Activated CD4-positive, CD25-positive, alpha-beta regulatory T cell treated with anti-CD3 and anti-CD28 coated beads, Interleukin-2, amount 50 U/mL, for 24 hours (primary cell): Measurements from ENCODE around the gene SLC25A47.
"Not testable (repeated sequence)": the region's sequence is repeated elsewhere in the genome, so short reads cannot be mapped to it uniquely, and the experiment has no call there.

Source experiments
- ATAC-seq, 2 donors: fragments of 150-1000 bp; cut with Tn5 transposase; one replicate each; pipeline ENCODE4 v1.10.0; 2021; ENCODE audit warnings: mild to moderate bottlenecking in 1 of 2, moderate library complexity in 1 of 2

SLC25A47 gene

DNA sequence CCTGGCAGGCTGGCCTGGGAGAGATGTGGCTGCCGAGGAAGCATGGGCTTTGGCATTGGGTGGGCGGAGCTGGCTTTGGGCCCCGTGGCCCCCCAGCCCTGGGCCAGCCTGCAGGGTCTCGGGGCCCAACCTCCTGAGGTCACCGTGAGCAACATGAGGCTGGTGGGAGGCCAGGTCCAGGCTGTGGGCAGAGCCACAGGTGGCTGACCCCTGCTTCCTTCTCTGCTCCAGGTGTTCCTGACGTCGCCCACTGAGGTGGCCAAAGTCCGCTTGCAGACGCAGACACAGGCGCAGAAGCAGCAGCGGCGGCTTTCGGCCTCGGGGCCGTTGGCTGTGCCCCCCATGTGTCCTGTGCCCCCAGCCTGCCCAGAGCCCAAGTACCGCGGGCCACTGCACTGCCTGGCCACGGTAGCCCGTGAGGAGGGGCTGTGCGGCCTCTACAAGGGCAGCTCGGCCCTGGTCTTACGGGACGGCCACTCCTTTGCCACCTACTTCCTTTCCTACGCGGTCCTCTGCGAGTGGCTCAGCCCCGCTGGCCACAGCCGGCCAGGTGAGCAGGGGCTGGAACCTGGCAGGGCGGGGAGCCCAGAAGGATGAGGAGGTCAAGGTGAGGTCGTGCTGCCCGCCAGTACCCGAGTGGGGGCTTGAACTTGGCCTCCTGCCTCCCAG is 5.5 kb downstream of the SLC25A47 start:
- ATAC-seq: no peak

GRCh38 chr14:100329233-100330006 is 6.3 kb downstream of the SLC25A47 start:
- no peak for ATAC-seq

- no peak for ATAC-seq
Measured at GRCh38 chr14:100330007-100330344, 6.8 kb downstream of the SLC25A47 start.

DNA sequence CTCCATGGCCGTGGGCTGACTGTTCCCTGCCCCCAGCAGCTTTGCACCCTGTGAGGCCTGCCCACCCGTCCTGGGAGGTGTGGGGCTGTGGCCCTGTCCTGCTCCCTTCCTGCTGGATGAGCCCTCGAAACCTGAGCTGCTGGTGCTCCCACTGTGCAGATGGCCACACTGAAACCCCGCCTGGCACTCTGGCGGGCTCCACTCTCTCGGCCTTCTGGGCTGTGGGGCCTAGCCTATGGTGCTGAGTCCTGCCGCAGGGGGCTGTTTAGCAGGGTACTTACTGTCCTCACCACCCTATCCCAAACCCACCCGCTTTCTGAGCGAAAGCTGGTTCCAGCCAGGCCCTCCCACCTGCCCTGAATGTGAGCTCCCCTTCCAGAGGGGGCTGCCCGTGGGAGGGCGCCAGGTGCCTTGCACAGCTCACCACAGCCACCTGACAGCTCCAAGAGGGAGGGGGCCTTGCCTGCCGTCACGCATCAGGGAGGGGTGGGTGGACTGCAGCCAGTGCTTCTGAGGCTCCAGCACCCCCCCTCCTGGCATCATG is 7.3 kb downstream of the SLC25A47 start:
- ATAC-seq: peak in 1 of 2 donors; percentile 3

DNA sequence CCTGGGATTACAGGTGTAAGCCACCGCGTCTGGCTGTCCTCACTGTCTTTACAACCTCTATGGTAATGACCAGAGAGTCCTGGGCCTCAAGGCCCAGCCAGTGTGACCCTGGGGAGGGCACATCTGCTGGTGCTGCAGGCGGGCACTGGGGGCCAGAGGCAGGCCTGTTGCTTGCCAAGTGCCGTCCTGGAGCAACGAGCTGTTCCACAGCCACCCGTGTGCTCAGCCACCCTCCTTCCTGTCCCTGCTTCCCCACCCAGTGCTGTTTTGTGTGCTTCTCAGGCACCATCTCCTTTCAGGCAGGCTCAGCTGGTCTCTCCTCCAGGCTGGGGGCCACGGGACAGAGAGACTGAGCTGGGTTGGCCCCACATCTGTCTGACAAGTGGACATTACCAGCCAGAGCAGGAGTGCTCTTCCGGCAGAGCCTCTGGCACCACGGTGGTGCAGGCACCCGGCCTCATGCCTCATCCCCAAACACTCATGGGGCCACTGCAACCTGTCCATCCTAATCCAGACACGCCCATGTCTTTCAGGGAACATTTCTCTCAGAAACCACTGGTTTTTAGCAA is 9.0 kb downstream of the SLC25A47 start:
- ATAC-seq: no peak

GRCh38 chr14:100332797-100333196 is 9.7 kb downstream of the SLC25A47 start:
- ATAC-seq: no peak

GRCh38 chr14:100333311-100333710 is 10.2 kb downstream of the SLC25A47 start:
- ATAC-seq: no peak

DNA sequence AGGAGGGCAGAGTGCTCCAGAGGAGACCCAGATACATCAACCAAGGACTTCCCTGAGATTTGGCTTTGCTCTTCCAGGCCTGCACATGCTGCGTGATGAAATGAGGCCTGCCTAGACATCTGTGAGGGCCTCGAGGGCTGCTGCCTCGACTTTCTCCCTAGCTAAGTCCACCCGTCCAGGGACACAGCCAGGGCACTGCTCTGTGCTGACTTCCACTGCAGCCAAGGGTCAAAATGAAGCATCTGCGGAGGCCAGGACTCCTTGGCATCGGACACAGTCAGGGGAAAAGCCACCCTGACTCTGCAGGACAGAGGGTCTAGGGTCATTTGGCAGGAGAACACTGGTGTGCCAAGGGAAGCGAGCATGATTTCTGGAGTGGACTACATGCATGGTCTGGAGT is 10.7 kb downstream of the SLC25A47 start:
- no peak for ATAC-seq

- no peak for ATAC-seq
Measured at GRCh38 chr14:100334904-100335303, 11.8 kb downstream of the SLC25A47 start.

DNA sequence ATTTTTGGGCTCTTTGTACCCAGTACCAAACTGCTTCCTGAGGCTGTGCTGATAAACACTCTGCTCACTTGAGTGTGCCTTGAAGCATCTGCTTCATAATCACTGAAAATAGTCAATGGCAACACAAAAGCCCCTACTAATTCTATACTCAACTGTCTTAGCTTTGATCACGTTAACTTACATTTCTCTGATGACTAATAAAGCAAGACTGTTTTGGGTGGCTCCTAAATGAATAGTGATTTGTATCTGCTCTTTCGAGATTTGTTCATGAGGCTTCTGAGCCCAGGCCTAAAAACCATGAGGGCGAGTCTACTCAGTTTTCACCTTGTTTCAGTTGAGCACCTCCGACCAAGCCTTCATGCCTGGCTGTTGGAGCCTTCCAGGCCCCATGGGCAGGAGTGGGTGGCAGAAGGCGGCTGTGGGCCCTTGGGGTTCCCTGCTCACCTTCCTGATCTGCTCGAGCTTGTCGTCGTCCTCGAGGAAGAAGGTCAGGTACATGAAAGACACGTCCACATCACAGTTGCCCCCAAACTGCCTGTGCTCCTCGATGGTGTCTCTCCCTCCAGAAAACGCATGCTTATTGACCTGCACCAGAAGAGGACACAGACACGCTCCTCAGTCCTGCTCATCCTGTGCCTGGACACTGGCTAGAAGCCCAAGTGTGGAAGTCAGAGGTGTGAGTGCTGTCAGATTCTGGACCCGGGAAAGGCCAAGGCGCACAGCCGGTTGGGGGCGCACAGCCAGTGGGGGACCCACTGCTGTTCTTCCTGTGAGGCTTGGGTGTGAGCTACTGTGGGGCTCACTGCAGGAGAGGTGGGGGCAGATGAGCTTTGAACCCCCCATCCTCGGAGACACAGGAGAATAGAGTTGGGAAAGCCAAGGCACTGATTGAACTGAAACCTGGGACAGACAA is 13.7 kb downstream of the SLC25A47 start:
- peak; percentile 54 to 71 for ATAC-seq

DNA sequence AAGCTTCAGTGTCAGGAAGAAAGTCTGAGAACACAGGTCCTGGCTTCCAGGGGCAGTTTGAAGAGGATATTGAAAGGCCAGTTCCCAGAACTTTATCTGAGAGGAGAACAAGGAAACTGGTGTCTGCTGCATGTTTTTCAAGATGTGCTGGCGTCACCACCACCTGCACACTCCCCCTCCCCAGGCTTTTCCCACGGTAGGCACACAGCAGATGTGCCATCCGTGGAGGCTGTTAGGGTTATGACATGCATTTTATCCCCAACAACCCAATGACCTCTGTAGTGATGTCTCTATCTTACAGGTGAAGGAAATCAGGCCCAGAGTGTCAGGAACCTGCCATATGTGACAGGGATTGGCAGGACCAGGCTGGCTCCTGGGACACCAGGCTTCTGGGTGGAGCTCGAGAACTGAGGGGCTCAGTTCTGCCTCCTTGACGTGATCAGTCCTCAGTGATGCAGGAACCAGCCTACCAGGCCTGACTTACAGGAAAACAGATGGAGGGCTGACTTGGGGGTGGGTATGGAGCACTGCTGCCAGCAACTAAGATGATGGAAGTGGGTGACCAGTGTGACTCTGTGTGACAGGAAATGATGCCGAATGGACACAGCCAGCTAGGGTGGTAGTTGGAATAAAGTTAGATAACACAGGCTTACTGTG is 16.8 kb downstream of the SLC25A47 start:
- no peak for ATAC-seq

DNA sequence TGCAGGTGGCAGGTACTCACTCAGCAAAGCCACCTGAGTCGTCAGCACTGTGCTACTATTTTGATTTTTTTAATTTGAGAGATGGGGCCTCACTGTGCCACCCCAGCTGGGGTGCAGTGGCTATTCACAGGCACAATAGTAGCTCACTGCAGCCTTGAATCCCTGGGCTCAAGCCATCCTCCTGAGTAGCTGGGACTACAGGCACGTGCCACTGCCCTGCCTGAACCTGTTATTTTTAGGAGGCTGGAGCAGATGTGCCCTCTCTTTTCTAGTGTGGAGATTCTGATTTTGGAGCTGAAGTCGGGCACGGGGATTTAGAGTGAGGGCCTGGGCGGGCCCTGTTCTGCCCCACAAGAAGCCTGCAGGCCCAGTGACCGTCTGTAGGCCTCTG is 17.3 kb downstream of the SLC25A47 start:
- ATAC-seq: no peak

- peak; percentile 32 to 46 for ATAC-seq
Measured at GRCh38 chr14:100341301-100342031, 18.3 kb downstream of the SLC25A47 start.

DNA sequence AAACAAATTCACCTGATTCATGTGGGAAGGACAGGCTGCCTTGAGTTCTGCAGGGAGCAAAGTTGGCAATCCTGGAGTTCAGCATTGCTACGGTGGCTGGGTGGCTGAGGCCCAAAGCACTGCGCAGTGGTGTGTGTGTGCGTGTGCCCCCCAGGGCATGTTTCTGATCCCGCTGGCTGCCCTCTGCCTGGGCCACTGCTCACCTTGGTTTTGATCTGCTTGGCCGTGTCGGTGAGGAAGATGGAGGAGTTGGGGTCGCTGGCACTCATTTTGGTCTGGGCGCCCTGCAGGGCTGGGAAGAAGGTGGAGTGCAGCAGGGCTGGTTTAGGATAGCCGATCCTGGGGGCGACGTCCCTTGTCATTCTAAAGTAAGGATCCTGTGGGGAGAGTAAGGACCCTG is 19.1 kb downstream of the SLC25A47 start:
- ATAC-seq: no peak

DNA sequence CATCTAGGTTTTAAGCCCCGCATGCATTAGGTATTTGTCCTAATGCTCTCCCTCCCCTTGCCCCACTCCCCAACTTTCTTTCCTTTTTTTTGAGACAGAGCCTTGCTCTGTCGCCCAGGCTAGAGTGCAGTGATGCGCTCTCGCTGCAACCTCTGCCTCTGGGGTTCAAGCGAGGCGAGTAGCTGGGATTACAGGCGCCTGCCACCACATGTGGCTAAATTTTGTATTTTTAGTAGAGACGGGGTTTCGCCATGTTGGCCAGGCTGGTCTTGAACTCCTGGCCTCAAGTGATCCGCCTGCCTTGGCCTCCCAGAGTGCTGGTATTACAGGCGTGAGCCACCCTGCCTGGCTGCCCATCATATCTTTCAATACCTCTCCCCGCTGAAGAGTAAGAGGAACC is 19.7 kb downstream of the SLC25A47 start:
- not testable (repeated sequence) for ATAC-seq

DNA sequence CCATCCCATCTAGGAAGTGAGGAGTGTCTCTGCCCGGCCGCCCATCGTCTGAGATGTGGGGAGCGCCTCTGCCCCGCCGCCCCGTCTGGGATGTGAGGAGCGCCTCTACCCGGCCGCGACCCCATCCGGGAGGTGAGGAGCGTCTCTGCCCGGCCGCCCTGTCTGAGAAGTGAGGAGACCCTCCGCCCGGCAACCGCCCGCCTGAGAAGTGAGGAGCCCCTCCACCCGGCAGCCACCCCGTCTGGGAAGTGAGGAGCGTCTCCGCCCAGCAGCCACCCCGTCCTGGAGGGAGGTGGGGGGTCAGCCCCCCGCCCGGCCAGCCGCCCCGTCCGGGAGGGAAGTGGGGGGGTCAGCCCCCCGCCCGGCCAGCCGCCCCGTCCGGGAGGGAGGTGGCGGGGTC is 21.5 kb downstream of the SLC25A47 start:
- ATAC-seq: not testable (repeated sequence)

GRCh38 chr14:100345711-100346110 is 22.6 kb downstream of the SLC25A47 start:
- ATAC-seq: no peak

DNA sequence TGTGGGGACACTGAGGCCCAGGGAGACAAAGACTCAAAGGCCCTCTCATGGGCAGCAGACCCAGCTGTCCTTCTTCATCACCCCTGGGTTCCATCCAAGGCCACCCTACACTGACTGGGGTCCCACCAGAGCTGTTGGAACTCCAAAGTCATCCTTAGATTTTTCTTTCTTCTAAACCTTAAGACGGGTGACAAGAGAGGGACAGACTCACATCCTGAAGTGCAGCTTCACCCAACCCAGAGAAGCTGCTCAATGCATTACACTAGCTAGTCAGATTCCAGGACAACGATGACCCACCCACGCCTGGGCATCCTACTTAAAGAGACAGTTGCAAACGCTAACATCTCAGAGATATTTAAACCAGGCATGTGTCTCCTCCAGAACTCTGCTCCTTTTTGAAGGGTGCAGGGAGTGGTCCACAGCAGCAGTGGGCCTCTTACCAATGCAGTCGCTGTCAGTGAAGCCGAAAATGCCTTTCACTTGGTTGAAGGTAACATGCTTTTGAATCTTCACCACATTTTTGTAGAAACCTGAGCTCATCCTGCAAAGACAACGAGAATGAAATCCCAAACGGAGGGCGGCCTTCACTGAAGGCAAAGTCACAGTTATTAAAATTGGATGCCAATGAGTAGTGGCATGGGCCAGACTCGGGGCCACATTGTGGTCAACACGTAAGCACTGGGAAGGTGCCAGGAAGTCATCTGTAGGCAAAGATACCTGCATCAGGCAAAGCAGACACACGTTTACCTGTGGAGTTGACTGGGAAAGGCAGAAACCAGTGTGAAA is 23.4 kb downstream of the SLC25A47 start:
- ATAC-seq: no peak

DNA sequence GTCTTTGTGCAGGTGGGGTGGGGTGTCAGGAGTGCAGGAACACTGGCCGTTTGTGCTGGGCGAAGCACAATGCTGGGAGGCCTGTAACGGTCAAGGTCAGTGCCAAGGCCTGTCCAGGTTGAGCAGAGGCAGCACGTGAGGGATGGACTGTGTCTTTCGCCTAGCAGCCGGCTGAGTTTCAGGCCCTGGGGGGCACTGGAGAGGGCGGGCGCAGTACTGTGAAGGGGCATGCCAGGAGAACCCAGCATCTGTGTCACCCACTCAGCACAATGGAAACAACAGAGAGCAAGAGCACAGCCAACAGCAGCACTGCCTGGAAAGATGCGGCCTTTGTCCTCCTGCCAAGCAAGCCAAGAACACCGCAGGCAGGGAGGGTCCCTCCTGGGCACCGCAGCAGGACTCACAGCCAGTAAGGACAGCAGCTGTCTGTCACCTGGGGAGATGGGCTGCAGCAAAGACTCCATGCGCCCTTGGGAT is 25.2 kb downstream of the SLC25A47 start:
- ATAC-seq: no peak
